Endothelial cell of umbilical vein (primary cell): ENCODE measurements around the gene NDUFAB1. TPM values are rescaled to one million over a fixed set of nuclear protein-coding genes. Genes with fewer than 3 reads are reported as not detected.
"Not testable (repeated sequence)": the region's sequence is repeated elsewhere in the genome, so short reads cannot be mapped to it uniquely, and the experiment has no call there.

Source experiments
- BruUV-seq: library from RNA; stranded (reverse); fragments of 400-500 nt; replicated peaks from 2 replicates; lab custom pipeline; 2021; lab: Mats Ljungman, UMichigan
- CTCF ChIA-PET: fragments of 300-600, 350-600 bp; sonication (Branson Sonifier 250); formaldehyde crosslinking; loops from one replicate; lab custom pipeline; 2021; ENCODE audit warnings: antibody characterized with exemption, inconsistent platforms; lab: Charles Lee
- POLR2A ChIA-PET: fragments of 300-600, 350-600 bp; sonication (Branson Sonifier 250); formaldehyde crosslinking; loops from one replicate; lab custom pipeline; 2021; ENCODE audit warnings: antibody characterized with exemption, inconsistent platforms; lab: Charles Lee
- DNase-seq: peaks from one replicate; pipeline ENCODE4 v3.0.0-alpha.2; 2011; ENCODE audit warnings: low read depth, low spot score
- FAIRE-seq: peaks from 2 replicates; lab custom pipeline; 2011; peaks lifted over from hg19 to GRCh38; lab: Jason Lieb, UNC
- H2AFZ ChIP-seq: 2 replicates; pipeline ENCODE4 v1.6.0; 2012; ENCODE audit warnings: low read depth, low read length, control low read depth, inconsistent platforms
- H3K27ac ChIP-seq: 2 replicates; pipeline ENCODE4 v1.5.1; 2011; ENCODE audit warnings: low read depth, mild to moderate bottlenecking, control low read depth, low read length, moderate library complexity; ENCODE audit not compliant: insufficient read depth
- H3K27me3 ChIP-seq, 2 experiments: 2 replicates each; pipeline versions ENCODE4 v1.6.0 to v1.6.1; 2011; ENCODE audit warnings: low read length in 2 of 2, mixed read lengths in 1 of 2; ENCODE audit not compliant: control insufficient read depth in 2 of 2, insufficient read depth in 2 of 2
- H3K36me3 ChIP-seq, 2 experiments: 2 replicates in 1 of 2; 3 replicates in 1 of 2; pipeline ENCODE4 v1.5.1; 2011; ENCODE audit warnings: low read length in 2 of 2, mild to moderate bottlenecking in 1 of 2, moderate library complexity in 1 of 2; ENCODE audit not compliant: control insufficient read depth in 2 of 2, insufficient read depth in 2 of 2; ENCODE audit errors: extremely low read depth in 1 of 2
- H3K4me1 ChIP-seq: 3 replicates; pipeline ENCODE4 v1.5.1; 2011; ENCODE audit warnings: mild to moderate bottlenecking, low read length; ENCODE audit not compliant: control insufficient read depth, insufficient read depth; ENCODE audit errors: extremely low read depth
- H3K4me2 ChIP-seq: 2 replicates; pipeline ENCODE4 v1.6.1; 2011; ENCODE audit warnings: low read length, control low read depth, mixed read lengths; ENCODE audit not compliant: insufficient read depth
- H3K4me3 ChIP-seq, 3 experiments: fragments of 200-600 bp in 1 of 3; sonication (generic), shearing (Covaris generic) in 1 of 3; replicated peaks in 1 of 3; 2 replicates each; pipeline ENCODE4 v1.5.1; 2011 to 2016; ENCODE audit warnings: control low read depth in 3 of 3, low read length in 3 of 3, mild to moderate bottlenecking in 2 of 3, inconsistent platforms in 1 of 3, low read depth in 1 of 3, moderate library complexity in 1 of 3; ENCODE audit not compliant: insufficient read depth in 1 of 3
- H3K79me2 ChIP-seq: 2 replicates; pipeline ENCODE4 v1.6.0; 2012; ENCODE audit warnings: low read length, inconsistent platforms; ENCODE audit not compliant: control insufficient read depth, insufficient read depth
- H3K9ac ChIP-seq: replicated peaks from 2 replicates; pipeline ENCODE3; 2011; ENCODE audit warnings: low read length, control low read depth; ENCODE audit not compliant: insufficient read depth; ENCODE audit errors: extremely low read depth
- H3K9me1 ChIP-seq: replicated peaks from 3 replicates; pipeline ENCODE4 v1.6.0; 2011; ENCODE audit warnings: mild to moderate bottlenecking, low read length; ENCODE audit not compliant: control insufficient read depth, insufficient read depth; ENCODE audit errors: extremely low read depth
- H3K9me3 ChIP-seq: replicated peaks from 2 replicates; pipeline ENCODE4 v1.5.1; 2012; ENCODE audit warnings: low read length, inconsistent platforms; ENCODE audit not compliant: control insufficient read depth, insufficient read depth
- H4K20me1 ChIP-seq: replicated peaks from 2 replicates; pipeline ENCODE3; 2011; ENCODE audit warnings: mild to moderate bottlenecking, low read length; ENCODE audit not compliant: control insufficient read depth, insufficient read depth; ENCODE audit errors: extremely low read depth
- CTCF ChIP-seq, 2 donors: IDR thresholded peaks; 1 replicate in 1 of 2; 2 replicates in 1 of 2; pipeline ENCODE4 v1.5.1; 2011; ENCODE audit warnings: low read length in 2 of 2, mild to moderate bottlenecking in 2 of 2, moderate library complexity in 2 of 2, control low read depth in 1 of 2, inconsistent platforms in 1 of 2, low read depth in 1 of 2; ENCODE audit not compliant: insufficient read depth in 1 of 2; ENCODE audit errors: extremely low read depth in 1 of 2
- dilution Hi-C: fragments of 300-500 bp; cut with MboI; formaldehyde crosslinking; loops from one replicate; pipeline ENCODE4 v1.15.0; 2019; ENCODE audit warnings: low sequenced_read_pairs; ENCODE audit not compliant: extremely low pct_ligation_motif_present
- intact Hi-C: fragments of 100-400 bp; cut with micrococcal nuclease; formaldehyde crosslinking; loops from one replicate; pipeline ENCODE4 v1.10.0; 2022
- polyA plus RNA-seq, 4 experiments: library from polyadenylated mRNA; depleted of rRNA in 3 of 4; stranded (reverse) in 3 of 4; unstranded in 1 of 4; fragments of >200 nt; gene quantifications; 2 replicates each; pipeline versions ENCODE4 v1.2.1 to v1.2.3, GENCODE V29; 2011 to 2012; ENCODE audit warnings: missing spikeins in 1 of 4
- total RNA-seq: library from RNA; stranded (reverse); gene quantifications from 2 replicates; pipeline ENCODE4 v1.2.3, GENCODE V29; 2021

The NDUFAB1 gene
- total and polyA plus RNA-seq, 2 donors (not counting 3 experiments of a cell fraction or from before 2014, with no cell fraction given) = 112 to 228 TPM

DNA sequence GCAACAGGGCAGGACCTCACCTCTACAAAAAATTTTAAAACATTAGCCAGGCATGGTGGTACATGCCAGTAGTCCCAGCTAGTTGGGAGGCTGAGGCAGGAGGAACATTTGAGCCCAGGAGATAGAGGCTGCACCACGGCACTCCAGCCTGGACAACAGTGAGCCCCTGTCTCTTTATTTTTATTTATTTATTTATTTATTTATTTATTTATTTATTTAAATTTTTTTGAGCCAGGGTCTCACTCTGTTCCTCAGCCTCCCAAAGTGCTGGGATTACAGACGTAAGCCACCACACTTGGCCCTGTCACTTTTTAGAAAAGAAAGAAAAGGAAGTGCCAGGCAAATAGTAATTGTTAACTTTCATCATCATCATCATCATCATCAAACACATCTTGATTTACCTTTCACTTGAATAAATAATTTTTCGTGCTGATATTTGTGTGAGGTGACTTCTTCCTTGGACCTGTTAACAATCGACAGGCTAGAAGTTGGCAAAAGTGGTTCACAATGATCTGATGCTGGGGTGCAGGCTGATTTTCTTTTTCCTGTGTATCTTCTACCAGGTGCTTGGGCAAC is 38.4 kb upstream of the NDUFAB1 start:
- POLR2A ChIA-PET = no interaction called here
- Histone ChIP-seq H3K79me2 (peaks cover 6% of the 10 kb centered on the region), H3K4me2 (no peak overlapping the region), H3K9me3 (no peaks in the 10 kb centered on the region), H3K36me3 (peaks cover 7 to 15% of the 10 kb centered on the region in 2 experiments), H4K20me1 (no peaks in the 10 kb centered on the region), H3K9ac (no peak overlapping the region), H2AFZ (no peak overlapping the region), H3K9me1 (no peaks in the 10 kb centered on the region), H3K4me1 (no peaks in the 10 kb centered on the region), H3K4me3 (no peak overlapping the region), H3K27ac (no peak overlapping the region), H3K27me3 (no peaks in the 10 kb centered on the region)
- no TSS peak for BruUV-seq
- no peak for DNase-seq
- CTCF ChIA-PET = no interaction called here
- dilution Hi-C loops (no loop called here), intact Hi-C loops (no loop called here)
- FAIRE-seq = no peak
- no peak for TF ChIP-seq CTCF (IDR thresholded peaks at IDR 0.05; ENCODE audit: extremely low read depth in 1 of 2, insufficient read depth in 1 of 2, low read depth in 1 of 2, low read length in 2 of 2)

GRCh38 chr16:23631874-23632273 is 35.8 kb upstream of the NDUFAB1 start:
- H3K4me3 ChIP-seq, intact Hi-C loops, H3K9me3 ChIP-seq, BruUV-seq, DNase-seq, H3K9me1 ChIP-seq, FAIRE-seq, H3K4me1 ChIP-seq, CTCF ChIA-PET, H2AFZ ChIP-seq, H3K79me2 ChIP-seq, H4K20me1 ChIP-seq, H3K27ac ChIP-seq, H3K9ac ChIP-seq, dilution Hi-C loops, POLR2A ChIA-PET, H3K4me2 ChIP-seq, H3K27me3 ChIP-seq: not testable (repeated sequence)
- peaks cover 9 to 14% of the 10 kb centered on the region in 2 experiments for H3K36me3 ChIP-seq
